ENCODE measurements around the gene DNAJA3. TPM values are rescaled to one million over a fixed set of nuclear protein-coding genes. Genes with fewer than 3 reads are reported as not detected.

Gene DNAJA3
- total RNA-seq, 1 experiment from 2014 or later = 56.2 TPM

DNA sequence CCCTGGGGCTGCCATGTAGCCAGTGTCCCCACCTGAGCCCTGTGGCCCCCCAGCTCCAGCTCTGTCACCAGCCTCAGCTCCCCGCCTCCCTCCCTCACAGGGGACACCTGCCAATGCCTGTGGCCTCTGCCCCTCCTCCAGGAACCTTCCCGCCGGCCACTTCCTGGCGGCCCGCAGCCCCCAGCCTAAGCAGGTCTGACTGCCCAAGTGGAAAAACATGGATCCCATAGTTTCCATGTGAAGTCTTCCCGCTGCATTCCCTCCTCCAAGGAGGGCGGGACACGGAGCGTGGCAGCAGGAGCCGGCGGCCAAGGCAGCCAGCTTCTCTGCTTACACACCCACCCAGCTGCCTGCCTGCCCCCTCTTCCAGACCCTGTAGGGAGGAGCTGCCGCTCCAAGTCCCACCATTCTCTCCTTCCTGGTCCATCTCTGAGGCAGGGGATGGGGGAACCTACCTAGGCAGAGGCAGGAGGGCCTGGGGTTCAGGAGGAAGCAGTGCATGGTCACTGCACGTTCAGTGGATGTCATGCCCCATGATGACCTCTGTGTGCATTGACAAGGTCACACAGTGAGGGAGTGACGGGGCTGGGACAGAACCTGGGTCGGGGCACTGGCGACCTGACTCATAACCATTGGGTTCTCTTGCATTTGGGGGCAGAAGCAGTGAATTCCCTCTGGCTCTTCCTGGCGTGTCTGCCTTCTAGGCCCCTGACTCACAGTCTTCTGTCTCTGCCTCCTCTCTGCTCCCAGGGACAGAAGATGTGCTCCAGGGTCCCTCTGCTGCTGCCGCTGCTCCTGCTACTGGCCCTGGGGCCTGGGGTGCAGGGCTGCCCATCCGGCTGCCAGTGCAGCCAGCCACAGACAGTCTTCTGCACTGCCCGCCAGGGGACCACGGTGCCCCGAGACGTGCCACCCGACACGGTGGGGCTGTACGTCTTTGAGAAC, 45.3 kb upstream of the DNAJA3 start:
- Histone ChIP-seq H3T11ph (ENCODE audit: low read length) (no peak overlapping the region), H2BK20ac (ENCODE audit: low read depth, low read length, poor library complexity, severe bottlenecking) (no peak overlapping the region), H3K4me2 (ENCODE audit: insufficient read depth, insufficient read length, low read length) (no peak overlapping the region), H3K23ac (ENCODE audit: insufficient read length, low read depth, low read length) (no peak overlapping the region), H2BK15ac (ENCODE audit: low read depth, low read length) (no peak overlapping the region), H2BK120ac (ENCODE audit: low read depth, low read length, poor library complexity, severe bottlenecking) (no peak overlapping the region), H2BK5ac (ENCODE audit: insufficient read length, low read length) (no peak overlapping the region), H3K23me2 (ENCODE audit: insufficient read length, low read depth, low read length, poor library complexity, severe bottlenecking) (no peaks in the 10 kb centered on the region), H3K9me3 (ENCODE audit: control insufficient read depth, low read depth, low read length) (no peaks in the 10 kb centered on the region), H3K18ac (ENCODE audit: insufficient read length, low read depth, low read length) (no peak overlapping the region), H4K20me1 (ENCODE audit: control insufficient read depth, insufficient read depth, insufficient read length) (no peaks in the 10 kb centered on the region), H4K5ac (ENCODE audit: insufficient read length, low read depth, low read length) (no peak overlapping the region), H2AK5ac (ENCODE audit: insufficient read length, low read length) (no peak overlapping the region), H3K79me2 (ENCODE audit: insufficient read depth, low read length) (no peaks in the 10 kb centered on the region), H2AFZ (ENCODE audit: low read length) (no peak overlapping the region), H3K4ac (ENCODE audit: low read depth, low read length) (no peak overlapping the region), H3K14ac (ENCODE audit: insufficient read depth, low read length) (no peak overlapping the region; the same call in 1 of the 2 replicates), H4K8ac (replicated peaks; ENCODE audit: insufficient read length, low read depth, low read length) (no peak overlapping the region), H3K4me1 (ENCODE audit: insufficient read depth, low read length) (peaks cover 3% of the 10 kb centered on the region; the same call in 1 of the 2 replicates), H3K27me3 (ENCODE audit: insufficient read depth, low read length) (no peaks in the 10 kb centered on the region), H3K56ac (ENCODE audit: insufficient read length, low read depth, low read length) (no peak overlapping the region), H3K9ac (ENCODE audit: extremely low read depth, insufficient read length, low read length) (no peak overlapping the region), H3K27ac (ENCODE audit: insufficient read length, low read depth, low read length) (no peak overlapping the region), H4K91ac (ENCODE audit: insufficient read length, low read depth, low read length) (no peak overlapping the region), H3K79me1 (ENCODE audit: insufficient read depth, low read depth, low read length, poor library complexity, severe bottlenecking) (no peaks in the 10 kb centered on the region), H2BK12ac (ENCODE audit: insufficient read length, low read depth, low read length) (no peak overlapping the region)
- H3K4me1 Mint-ChIP-seq = peaks cover 19 to 38% of the 10 kb centered on the region in 2 experiments
- H3K4me3 Mint-ChIP-seq = no peak overlapping the region
- H3K9me3 Mint-ChIP-seq = no peaks in the 10 kb centered on the region
- peak overlapping the region; percentile 44 to 80 (median 61); a peak in 3 of 7 replicates for H3K27ac Mint-ChIP-seq
- DNase-seq = no peak
- peaks cover 0 to 5% (median 4%) of the 10 kb centered on the region in 3 experiments; a peak in 4 of 7 replicates for H3K36me3 Mint-ChIP-seq (ENCODE audit: insufficient read depth in 1 of 3, low read depth in 3 of 3)
- TF ChIP-seq CTCF (conservative IDR thresholded peaks at IDR 0.05) = no peak
- no CpG with 5 or more reads among the region's 26 CpGs for WGBS (ENCODE audit: extremely low coverage, insufficient read length, low lambda C conversion rate)
- no peaks in the 10 kb centered on the region for H3K27me3 Mint-ChIP-seq (ENCODE audit: low read depth)

All from H9 (cell line).